Liver (tissue), 9 donors: Measurements from ENCODE around the gene ORC6. TPM values are rescaled to one million over a fixed set of nuclear protein-coding genes. Genes with fewer than 3 reads are reported as not detected.

Experiments used
- DNase-seq: peaks from one replicate; pipeline ENCODE4 v3.0.0-alpha.2; 2017; ENCODE audit warnings: low spot score
- H3K27ac ChIP-seq, 2 donors: one replicate each; pipeline ENCODE4 v1.7.0; 2013; ENCODE audit warnings: inconsistent platforms in 2 of 2, low read length in 2 of 2, control low read depth in 1 of 2, low read depth in 1 of 2, mild to moderate bottlenecking in 1 of 2
- H3K27me3 ChIP-seq, 4 donors: one replicate each; pipeline versions ENCODE4 v1.6.1 to v1.7.0; 2013; ENCODE audit warnings: low read length in 3 of 4, inconsistent platforms in 1 of 4, mild to moderate bottlenecking in 1 of 4, moderate library complexity in 1 of 4; ENCODE audit not compliant: control insufficient read depth in 4 of 4, insufficient read depth in 4 of 4
- H3K36me3 ChIP-seq, 4 donors: one replicate each; pipeline versions ENCODE4 v1.6.1 to v1.7.0; 2013; ENCODE audit warnings: low read length in 3 of 4, mild to moderate bottlenecking in 3 of 4, low read depth in 1 of 4, moderate library complexity in 1 of 4; ENCODE audit not compliant: control insufficient read depth in 4 of 4, insufficient read depth in 3 of 4
- H3K4me1 ChIP-seq, 4 donors: one replicate each; pipeline versions ENCODE4 v1.6.1 to v1.7.0; 2013; ENCODE audit warnings: low read length in 3 of 4, mild to moderate bottlenecking in 3 of 4, moderate library complexity in 1 of 4; ENCODE audit not compliant: control insufficient read depth in 4 of 4, insufficient read depth in 4 of 4
- H3K4me3 ChIP-seq, 3 donors: one replicate each; pipeline versions ENCODE4 v1.6.1 to v1.7.0; 2013; ENCODE audit warnings: low read length in 3 of 3, control low read depth in 1 of 3, low read depth in 1 of 3, mild to moderate bottlenecking in 1 of 3
- H3K9ac ChIP-seq, 2 donors: one replicate each; pipeline ENCODE4 v1.7.0; 2013; ENCODE audit warnings: low read length in 2 of 2, mild to moderate bottlenecking in 2 of 2, moderate library complexity in 2 of 2, control low read depth in 1 of 2, low read depth in 1 of 2
- H3K9me3 ChIP-seq, 4 donors: one replicate each; pipeline versions ENCODE4 v1.6.1 to v1.7.0; 2013; ENCODE audit warnings: low read length in 3 of 4; ENCODE audit not compliant: control insufficient read depth in 4 of 4
- ATF3 ChIP-seq: IDR thresholded peaks from 2 replicates; pipeline ENCODE4 v1.6.1; 2016; ENCODE audit warnings: antibody characterized with exemption
- CTCF ChIP-seq: fragments of 150-350 bp; IDR thresholded peaks from 2 replicates; pipeline ENCODE4 v1.5.1; 2017; ENCODE audit warnings: improper control_type of control experiment, low read depth, low read length; ENCODE audit not compliant: missing input control
- EGR1 ChIP-seq, 2 donors: IDR thresholded peaks; 2 replicates each; pipeline ENCODE4 v1.6.1; 2016 to 2018; ENCODE audit warnings: antibody characterized with exemption in 2 of 2, low read depth in 2 of 2
- FOXA1 ChIP-seq: IDR thresholded peaks from 2 replicates; pipeline ENCODE4 v1.6.1; 2016; ENCODE audit warnings: antibody characterized with exemption
- FOXA2 ChIP-seq: IDR thresholded peaks from 2 replicates; pipeline ENCODE4 v1.6.1; 2016; ENCODE audit warnings: antibody characterized with exemption
- GABPA ChIP-seq, 2 donors: IDR thresholded peaks in 1 of 2; conservative IDR thresholded peaks in 1 of 2; 2 replicates each; pipeline ENCODE4 v1.6.1; 2016; ENCODE audit warnings: antibody characterized with exemption in 2 of 2, mild to moderate bottlenecking in 1 of 2, moderate library complexity in 1 of 2
- HNF4A ChIP-seq, 2 donors: conservative IDR thresholded peaks; 2 replicates each; pipeline ENCODE4 v1.6.1; 2016; ENCODE audit warnings: antibody characterized with exemption in 2 of 2, mild to moderate bottlenecking in 2 of 2
- HNF4G ChIP-seq: IDR thresholded peaks from 2 replicates; pipeline ENCODE4 v1.6.1; 2016; ENCODE audit warnings: antibody characterized with exemption
- MAX ChIP-seq: IDR thresholded peaks from 2 replicates; pipeline ENCODE4 v1.6.1; 2016; ENCODE audit warnings: antibody characterized with exemption
- RAD21 ChIP-seq, 2 donors: IDR thresholded peaks; 2 replicates each; pipeline ENCODE4 v1.6.1; 2016; ENCODE audit warnings: antibody characterized with exemption in 2 of 2, mild to moderate bottlenecking in 2 of 2
- REST ChIP-seq: IDR thresholded peaks from 2 replicates; pipeline ENCODE4 v1.6.1; 2016; ENCODE audit warnings: antibody characterized with exemption, mild to moderate bottlenecking
- RXRA ChIP-seq, 2 donors: IDR thresholded peaks; 2 replicates each; pipeline ENCODE4 v1.6.1; 2017 to 2018; ENCODE audit warnings: antibody characterized with exemption in 2 of 2, mild to moderate bottlenecking in 1 of 2
- SP1 ChIP-seq: IDR thresholded peaks from 2 replicates; pipeline ENCODE4 v1.6.1; 2018; ENCODE audit warnings: antibody characterized with exemption, mild to moderate bottlenecking
- WGBS: extraction: QIAGEN DNeasy Blood & Tissue Kit; methylation state at CpG from one replicate; pipeline ENCODE4 v1.1.7; 2013; 5-methylcytosine and 5-hydroxymethylcytosine counted together
- polyA plus RNA-seq, 2 donors: library from polyadenylated mRNA; stranded (reverse) in 1 of 2; unstranded in 1 of 2; fragments of 200-250 nt in 1 of 2; fragments of >200 nt in 1 of 2; fragmentation: Nextera tagmentation in 1 of 2; extraction: Ambion mirVana in 1 of 2; gene quantifications; one replicate each; pipeline versions ENCODE4 v1.2.1 to v1.2.3, GENCODE V29; 2013 to 2015
- total RNA-seq, 2 donors: library from RNA; depleted of rRNA; stranded (reverse); fragments of >200 nt; gene quantifications; one replicate each; pipeline ENCODE4 v1.2.3, GENCODE V29; 2014
- donor health status: healthy.
- donor health status: healthy.
- donor health status: healthy.
- donor health status: healthy.
- donor health status: healthy.

ORC6 gene
- total and polyA plus RNA-seq, 4 donors: 0.56 to 16.8 (median 0.98) TPM

- Histone ChIP-seq H3K4me3 (no peak overlapping the region), H3K9ac (no peak overlapping the region), H3K36me3 (no peaks in the 10 kb centered on the region), H3K9me3 (no peaks in the 10 kb centered on the region), H3K4me1 (no peaks in the 10 kb centered on the region), H3K27me3 (no peaks in the 10 kb centered on the region), H3K27ac (no peak overlapping the region)
- 86% methylated on average over 15 of the region's 15 CpGs for WGBS
- no peak for TF ChIP-seq FOXA2
- TF ChIP-seq CTCF: no peak
- no peak for TF ChIP-seq HNF4G
- TF ChIP-seq RAD21 (IDR thresholded peaks at IDR 0.05): no peak
- no peak for TF ChIP-seq ATF3
- TF ChIP-seq GABPA (IDR thresholded peaks at IDR 0.05 in 1 of 2, conservative IDR thresholded peaks at IDR 0.05 in 1 of 2): no peak
- TF ChIP-seq REST: no peak
- TF ChIP-seq RXRA (IDR thresholded peaks at IDR 0.05): no peak
- no peak for TF ChIP-seq EGR1 (IDR thresholded peaks at IDR 0.05; ENCODE audit: low read depth in 2 of 2)
- TF ChIP-seq SP1: no peak
- TF ChIP-seq MAX: no peak
- no peak for TF ChIP-seq HNF4A (conservative IDR thresholded peaks at IDR 0.05)
- no peak for TF ChIP-seq FOXA1
- no peak for DNase-seq
Observed at GRCh38 chr16:46746821-46747776, 57.6 kb downstream of the ORC6 start.

Other genes with a start within 250 kb of the ORC6 start
- gene SHCBP1, start 68.3 kb upstream of the ORC6 start, total RNA-seq: 10 to 100 TPM in 1 of 2 donors, under 1 TPM in 1; 0.25 to 21.2 TPM
- gene SHCBP1, start 68.3 kb upstream of the ORC6 start, polyA plus RNA-seq: under 1 TPM; 0.43 to 0.51 TPM
- 10 to 100 TPM; 30.3 to 52.7 TPM for gene VPS35, start 481 bp upstream of the ORC6 start, total RNA-seq
- 10 to 100 TPM; 10.5 to 16.9 TPM for gene VPS35, start 481 bp upstream of the ORC6 start, polyA plus RNA-seq
- 1 to 10 TPM in 1 of 2 donors, under 1 TPM in 1; 0.33 to 1.1 TPM for gene MYLK3, start 58.7 kb downstream of the ORC6 start, total RNA-seq
- under 1 TPM; 0.01 to 0.13 TPM for gene MYLK3, start 58.7 kb downstream of the ORC6 start, polyA plus RNA-seq
- gene C16orf87, start 141.5 kb downstream of the ORC6 start, total RNA-seq: 1 to 10 TPM; 4.4 to 6.2 TPM
- 10 to 100 TPM in 1 of 2 donors, 1 to 10 TPM in 1; 4.1 to 12.9 TPM for gene C16orf87, start 141.5 kb downstream of the ORC6 start, polyA plus RNA-seq
- gene GPT2, start 194.7 kb downstream of the ORC6 start, total RNA-seq: 10 to 100 TPM in 1 of 2 donors, 1 to 10 TPM in 1; 6.8 to 54.3 TPM
- 10 to 100 TPM; 39.8 to 78.3 TPM for gene GPT2, start 194.7 kb downstream of the ORC6 start, polyA plus RNA-seq